CD4-positive, alpha-beta T cell (primary cell): ENCODE measurements around the gene RBMS3. TPM values are rescaled to one million over a fixed set of nuclear protein-coding genes. Genes with fewer than 3 reads are reported as not detected.
"Not testable (repeated sequence)": the region's sequence is repeated elsewhere in the genome, so short reads cannot be mapped to it uniquely, and the experiment has no call there.

Experiments used
- ATAC-seq: fragments of 200-7000 bp; cut with Tn5 transposase; one replicate; pipeline ENCODE4 v1.10.0; 2022; ENCODE audit warnings: mild to moderate bottlenecking; ENCODE audit not compliant: poor library complexity
- CTCF ChIA-PET: fragments of 350-600 bp; sonication (Branson Sonifier 250); formaldehyde crosslinking; loops from one replicate; lab custom pipeline; 2021; ENCODE audit warnings: antibody characterized with exemption, inconsistent platforms; lab: Charles Lee
- POLR2A ChIA-PET: fragments of 350-600 bp; sonication (Branson Sonifier 250); formaldehyde crosslinking; loops from one replicate; lab custom pipeline; 2021; ENCODE audit warnings: antibody characterized with exemption, inconsistent platforms; lab: Charles Lee
- DNase-seq, 14 experiments: peaks; one replicate each; pipeline ENCODE4 v3.0.0-alpha.2; 2013 to 2020; ENCODE audit warnings: mixed read lengths in 2 of 14
- H3K27ac ChIP-seq, 2 donors: one replicate each; pipeline versions ENCODE4 v1.5.1 to v1.7.0; 2013; ENCODE audit warnings: low read length in 2 of 2, low read depth in 1 of 2, mild to moderate bottlenecking in 1 of 2
- H3K27me3 ChIP-seq, 2 experiments: 1 replicate in 1 of 2; 2 replicates in 1 of 2; pipeline versions ENCODE4 v1.6.1 to v1.7.0; 2013; ENCODE audit warnings: low read length in 2 of 2, control low read depth in 1 of 2, mild to moderate bottlenecking in 1 of 2, moderate library complexity in 1 of 2; ENCODE audit not compliant: insufficient read depth in 2 of 2, control insufficient read depth in 1 of 2
- H3K36me3 ChIP-seq: one replicate; pipeline ENCODE4 v1.6.1; 2013; ENCODE audit warnings: low read length, control low read depth; ENCODE audit not compliant: insufficient read depth
- H3K4me1 ChIP-seq: one replicate; pipeline ENCODE4 v1.6.1; 2013; ENCODE audit warnings: low read length, control low read depth; ENCODE audit not compliant: insufficient read depth
- H3K4me3 ChIP-seq: one replicate; pipeline ENCODE4 v1.5.1; 2013; ENCODE audit warnings: mild to moderate bottlenecking, low read length, moderate library complexity
- H3K9me3 ChIP-seq, 2 experiments: 1 replicate in 1 of 2; 2 replicates in 1 of 2; pipeline versions ENCODE4 v1.6.1 to v1.7.0; 2013; ENCODE audit warnings: low read length in 2 of 2, mild to moderate bottlenecking in 2 of 2, control low read depth in 1 of 2, moderate library complexity in 1 of 2; ENCODE audit not compliant: control insufficient read depth in 1 of 2, insufficient read depth in 1 of 2
- H3K27ac Mint-ChIP-seq: one replicate; pipeline ENCODE4 v1.8.0; 2020; ENCODE audit warnings: mixed read lengths
- H3K27me3 Mint-ChIP-seq: one replicate; pipeline ENCODE4 v1.8.0; 2021; ENCODE audit warnings: mixed read lengths
- H3K36me3 Mint-ChIP-seq: one replicate; pipeline ENCODE4 v1.8.0; 2021; ENCODE audit warnings: low read depth, mixed read lengths
- H3K4me1 Mint-ChIP-seq: one replicate; pipeline ENCODE4 v1.8.0; 2021; ENCODE audit warnings: low read depth, mixed read lengths
- H3K4me3 Mint-ChIP-seq: one replicate; pipeline ENCODE4 v1.8.0; 2020; ENCODE audit warnings: mild to moderate bottlenecking, mixed read lengths
- H3K9me3 Mint-ChIP-seq: one replicate; pipeline ENCODE4 v1.8.0; 2020; ENCODE audit warnings: mixed read lengths
- CTCF ChIP-seq: fragments of 200-600 bp; IDR thresholded peaks from one replicate; pipeline ENCODE4 v1.8.0; 2022; ENCODE audit warnings: antibody characterized with exemption, mild to moderate bottlenecking
- intact Hi-C, 2 experiments: fragments of 100-400 bp; cut with DNase I in 1 of 2; cut with micrococcal nuclease in 1 of 2; formaldehyde crosslinking; loops; one replicate each; pipeline versions ENCODE4 v1.15.1 to v1.9.0; 2023 to 2025; cut with DNase I, micrococcal nuclease
- total RNA-seq, 174 experiments: library from RNA in 2 of 174; stranded (reverse) in 2 of 174; gene quantifications; one replicate each; pipeline ENCODE4 v1.2.3 and lab custom pipeline; 2021 to 2026

The RBMS3 gene
- total RNA-seq, 2 experiments from 2014 or later = 1.6 to 1.7 TPM

- Histone ChIP-seq H3K36me3 (no peaks in the 10 kb centered on the region), H3K27ac (no peak overlapping the region), H3K27me3 (no peaks in the 10 kb centered on the region), H3K9me3 (peaks cover 0 to under 1% of the 10 kb centered on the region in 2 experiments), H3K4me3 (no peak overlapping the region), H3K4me1 (no peaks in the 10 kb centered on the region)
- ChIA-PET POLR2A (no interaction called here), CTCF (interaction anchor here (2.0 kb wide), 1 partner anchor 9 kb away, joined by 8 read pairs; no protein-coding TSS in a partner anchor)
- intact Hi-C loops = no loop called here
- Mint-ChIP-seq H3K27me3 (no peaks in the 10 kb centered on the region), H3K36me3 (no peaks in the 10 kb centered on the region), H3K4me1 (no peaks in the 10 kb centered on the region), H3K9me3 (no peaks in the 10 kb centered on the region), H3K27ac (no peak overlapping the region), H3K4me3 (no peak overlapping the region)
- no peak for ATAC-seq
- no peak for DNase-seq
- no peak for TF ChIP-seq CTCF
These were observed 187.3 kb downstream of the RBMS3 start for GRCh38 chr3:29468187-29468586.

- H3K36me3 Mint-ChIP-seq, CTCF ChIA-PET, ATAC-seq: not testable (repeated sequence)
These were observed 192.8 kb downstream of the RBMS3 start for GRCh38 chr3:29473481-29474170.

GRCh38 chr3:29475305-29475840 lies 194.5 kb downstream of the RBMS3 start:
- H3K4me1 ChIP-seq = no peaks in the 10 kb centered on the region
- intact Hi-C loops = loop anchor here in 1 of 2 experiments (10.0 kb wide), 1 partner anchor 631 kb away; no protein-coding TSS in a partner anchor
- no peak overlapping the region for H3K27ac Mint-ChIP-seq
- H3K9me3 Mint-ChIP-seq = peaks cover 2% of the 10 kb centered on the region
- peaks cover 0 to 9% of the 10 kb centered on the region in 2 experiments for H3K9me3 ChIP-seq
- CTCF ChIA-PET = interaction anchor here (2.8 kb wide), 1 partner anchor 8 kb away, joined by 8 read pairs; no protein-coding TSS in a partner anchor
- H3K36me3 ChIP-seq = no peaks in the 10 kb centered on the region
- DNase-seq = no peak
- H3K4me3 Mint-ChIP-seq = no peak overlapping the region
- H3K4me3 ChIP-seq = no peak overlapping the region
- no peaks in the 10 kb centered on the region for H3K27me3 ChIP-seq
- POLR2A ChIA-PET = no interaction called here
- no peaks in the 10 kb centered on the region for H3K27me3 Mint-ChIP-seq
- ATAC-seq = no peak
- no peaks in the 10 kb centered on the region for H3K4me1 Mint-ChIP-seq
- H3K27ac ChIP-seq = no peak overlapping the region
- H3K36me3 Mint-ChIP-seq = no peaks in the 10 kb centered on the region
- no peak for TF ChIP-seq CTCF

More at GRCh38 chr3:29473481-29474170, 192.8 kb downstream of the RBMS3 start:
- H3K9me3 Mint-ChIP-seq, H3K27me3 Mint-ChIP-seq, H3K4me3 ChIP-seq, POLR2A ChIA-PET, H3K27me3 ChIP-seq, DNase-seq, H3K27ac Mint-ChIP-seq, H3K36me3 ChIP-seq, H3K27ac ChIP-seq, H3K4me1 ChIP-seq, H3K9me3 ChIP-seq, H3K4me1 Mint-ChIP-seq, H3K4me3 Mint-ChIP-seq: not testable (repeated sequence)
- intact Hi-C loops = loop anchor here in 1 of 2 experiments (10.0 kb wide), 1 partner anchor 629 kb away; no protein-coding TSS in a partner anchor
